Left lung (tissue), 10 donors: Measurements from ENCODE around the gene PREX1. TPM values are rescaled to one million over a fixed set of nuclear protein-coding genes. Genes with fewer than 3 reads are reported as not detected.

ENCODE experiments used
- ATAC-seq: fragments of 200-7000 bp; cut with Tn5 transposase; one replicate; pipeline ENCODE4 v1.9.1; 2020; ENCODE audit warnings: moderate library complexity
- DNase-seq, 4 donors: peaks; one replicate each; pipeline ENCODE4 v3.0.0-alpha.2; 2013 to 2020
- H3K27ac ChIP-seq, 2 donors: fragments of 200-600 bp; sonication (generic) in 1 of 2; one replicate each; pipeline versions ENCODE4 v1.5.0 to v1.8.0; 2020 to 2021
- H3K27me3 ChIP-seq, 2 donors: fragments of 200-600 bp; sonication (generic) in 1 of 2; one replicate each; pipeline versions ENCODE4 v1.5.0 to v1.8.0; 2020 to 2021
- H3K36me3 ChIP-seq, 2 donors: fragments of 200-600 bp; sonication (generic) in 1 of 2; one replicate each; pipeline versions ENCODE4 v1.5.0 to v1.8.0; 2020 to 2021
- H3K4me1 ChIP-seq, 2 donors: fragments of 200-600 bp; one replicate each; pipeline ENCODE4 v1.8.0; 2021
- H3K4me3 ChIP-seq, 2 donors: fragments of 200-600 bp; sonication (generic) in 1 of 2; one replicate each; pipeline versions ENCODE4 v1.5.0 to v1.8.0; 2020 to 2021; ENCODE audit warnings: mild to moderate bottlenecking in 1 of 2
- H3K9me3 ChIP-seq, 2 donors: fragments of 200-600 bp; sonication (generic) in 1 of 2; one replicate each; pipeline versions ENCODE4 v1.5.0 to v1.8.0; 2020 to 2021
- CTCF ChIP-seq, 2 donors: fragments of 200-600 bp; sonication (generic) in 1 of 2; IDR thresholded peaks; one replicate each; pipeline versions ENCODE4 v1.5.0 to v1.8.0; 2021; ENCODE audit warnings: antibody characterized with exemption in 2 of 2
- intact Hi-C, 2 donors: fragments of 100-400 bp; cut with DNase I; formaldehyde crosslinking; loops; one replicate each; pipeline versions ENCODE4 v1.11.2 to v1.14.2; 2022
- polyA plus RNA-seq, 6 donors: library from polyadenylated mRNA; unstranded; fragments of 120-200 nt; gene quantifications; one replicate each; pipeline ENCODE4 v1.2.1, GENCODE V29; 2013; ENCODE audit not compliant: insufficient read length in 6 of 6
- total RNA-seq, 2 donors: library from RNA; stranded (reverse); fragmentation: NEBNext Ultra II Directional; extraction: Animal tissue kit (Norgen Biotek cat#: 25700); gene quantifications; one replicate each; pipeline ENCODE4 v1.2.1, GENCODE V29; 2021
- donor health status: DM: no; HTN: yes; CAD: no.
- donor health status: DM: no; HTN: no; CAD: no.

The PREX1 gene
- total and polyA plus RNA-seq, 8 donors: 20.3 to 111 (median 26.1) TPM

- no peaks in the 10 kb centered on the region for H3K9me3 ChIP-seq
- H3K27ac ChIP-seq: no peak overlapping the region
- H3K27me3 ChIP-seq: peaks cover 0 to 76% of the 10 kb centered on the region in 2 donors
- ATAC-seq: no peak
- no peak for TF ChIP-seq CTCF (IDR thresholded peaks at IDR 0.05)
- no peak for DNase-seq
- no peak overlapping the region for H3K4me3 ChIP-seq
- H3K4me1 ChIP-seq: peaks cover 4 to 93% of the 10 kb centered on the region in 2 donors
- peaks cover 0 to 36% of the 10 kb centered on the region in 2 donors for H3K36me3 ChIP-seq
- intact Hi-C loops: no loop called here
Measured at GRCh38 chr20:48816282-48817205, 11.3 kb downstream of the PREX1 start.

- intact Hi-C loops: no loop called here
- peaks cover 2 to 91% of the 10 kb centered on the region in 2 donors for H3K4me1 ChIP-seq
- no peak for TF ChIP-seq CTCF (IDR thresholded peaks at IDR 0.05)
- no peaks in the 10 kb centered on the region for H3K9me3 ChIP-seq
- no peak for DNase-seq
- H3K36me3 ChIP-seq: peaks cover 0 to 25% of the 10 kb centered on the region in 2 donors
- no peak for ATAC-seq
- H3K27ac ChIP-seq: no peak overlapping the region
- H3K27me3 ChIP-seq: peaks cover 0 to 66% of the 10 kb centered on the region in 2 donors
- no peak overlapping the region for H3K4me3 ChIP-seq
Measured at GRCh38 chr20:48815537-48815936, 12.3 kb downstream of the PREX1 start.

GRCh38 chr20:48814633-48815032 lies 13.2 kb downstream of the PREX1 start:
- no peaks in the 10 kb centered on the region for H3K9me3 ChIP-seq
- H3K4me3 ChIP-seq: no peak overlapping the region
- no peak for DNase-seq
- H3K4me1 ChIP-seq: peaks cover 0 to 91% of the 10 kb centered on the region in 2 donors
- no peak for TF ChIP-seq CTCF (IDR thresholded peaks at IDR 0.05)
- H3K27ac ChIP-seq: no peak overlapping the region
- no peak for ATAC-seq
- intact Hi-C loops: no loop called here
- H3K27me3 ChIP-seq: peaks cover 0 to 60% of the 10 kb centered on the region in 2 donors
- peaks cover 0 to 18% of the 10 kb centered on the region in 2 donors for H3K36me3 ChIP-seq

GRCh38 chr20:48813930-48814546 lies 13.8 kb downstream of the PREX1 start:
- intact Hi-C loops: no loop called here
- peaks cover 0 to 91% of the 10 kb centered on the region in 2 donors for H3K4me1 ChIP-seq
- H3K9me3 ChIP-seq: no peaks in the 10 kb centered on the region

More at GRCh38 chr20:48813930-48814546, 13.8 kb downstream of the PREX1 start:
- peaks cover 0 to 12% of the 10 kb centered on the region in 2 donors for H3K36me3 ChIP-seq
- DNase-seq (no peak), ATAC-seq (no peak)
- peaks cover under 1 to 60% of the 10 kb centered on the region in 2 donors for H3K27me3 ChIP-seq
- no peak overlapping the region for H3K4me3 ChIP-seq
- H3K27ac ChIP-seq: no peak overlapping the region
- TF ChIP-seq CTCF (IDR thresholded peaks at IDR 0.05): no peak
